ENCODE measurements around the gene KLHL40. TPM values are rescaled to one million over a fixed set of nuclear protein-coding genes. Genes with fewer than 3 reads are reported as not detected.

KLHL40 gene
- total and polyA plus RNA-seq, 3 experiments from 2014 or later = not detected

DNA sequence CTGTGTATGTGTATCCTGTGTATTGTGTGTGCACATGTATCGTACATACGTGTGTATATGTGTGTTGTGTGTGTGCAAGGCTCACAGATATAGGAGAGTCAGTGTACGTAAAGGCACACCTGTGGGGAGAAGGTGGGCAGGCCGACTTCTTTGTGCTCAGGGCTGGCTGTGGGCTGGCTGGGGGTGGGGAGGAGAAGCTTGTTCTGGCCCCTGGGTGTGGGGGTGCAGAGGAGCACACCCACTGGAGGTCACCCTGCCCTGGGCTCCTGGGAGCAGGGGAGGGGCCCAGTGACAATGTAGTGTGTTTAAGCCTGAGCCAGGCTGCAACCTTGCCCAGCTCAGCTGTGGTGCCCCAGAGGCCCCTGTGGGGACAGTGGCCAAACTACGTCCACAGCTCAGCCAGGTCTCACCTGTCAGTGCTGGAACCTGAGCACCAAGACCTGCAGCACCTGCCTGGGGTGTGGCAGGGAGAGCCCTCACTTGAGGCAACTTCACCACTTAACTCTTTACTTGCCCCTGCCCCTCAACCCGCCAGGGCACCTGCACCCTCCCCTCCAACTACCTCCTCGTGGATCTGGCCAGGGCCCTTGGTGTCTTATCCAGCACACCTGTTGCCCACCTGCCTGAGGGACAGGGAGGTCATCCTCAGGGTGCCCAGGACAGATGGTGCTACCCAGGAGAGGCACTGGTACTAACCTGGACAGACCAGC is 19.9 kb downstream of the KLHL40 start:
- no peak overlapping the region for H3K27ac Mint-ChIP-seq
- Histone ChIP-seq H3K4me1 (ENCODE audit: insufficient read depth, low read length) (no peaks in the 10 kb centered on the region), H3K36me3 (ENCODE audit: insufficient read depth, low read length) (no peaks in the 10 kb centered on the region), H3K4me3 (ENCODE audit: low read length) (no peak overlapping the region), H3K27ac (ENCODE audit: low read depth, low read length) (no peak overlapping the region), H3K27me3 (ENCODE audit: insufficient read depth, low read length, poor library complexity, severe bottlenecking) (no peaks in the 10 kb centered on the region), H3K9me3 (ENCODE audit: low read length) (no peaks in the 10 kb centered on the region)
- ChIA-PET CTCF (interaction anchor here (0.8 kb wide), 1 partner anchor 39 kb away, joined by 3 read pairs; no protein-coding TSS in a partner anchor), POLR2A (no interaction called here)
- H3K27me3 Mint-ChIP-seq = peaks cover 17 to 21% of the 10 kb centered on the region in 2 donors
- H3K9me3 Mint-ChIP-seq = no peaks in the 10 kb centered on the region
- no peak overlapping the region for H3K4me3 Mint-ChIP-seq
- peaks cover 0 to 4% (median 0%) of the 10 kb centered on the region in 3 donors for H3K4me1 Mint-ChIP-seq
- DNase-seq = no peak
- no peaks in the 10 kb centered on the region for H3K36me3 Mint-ChIP-seq

DNA sequence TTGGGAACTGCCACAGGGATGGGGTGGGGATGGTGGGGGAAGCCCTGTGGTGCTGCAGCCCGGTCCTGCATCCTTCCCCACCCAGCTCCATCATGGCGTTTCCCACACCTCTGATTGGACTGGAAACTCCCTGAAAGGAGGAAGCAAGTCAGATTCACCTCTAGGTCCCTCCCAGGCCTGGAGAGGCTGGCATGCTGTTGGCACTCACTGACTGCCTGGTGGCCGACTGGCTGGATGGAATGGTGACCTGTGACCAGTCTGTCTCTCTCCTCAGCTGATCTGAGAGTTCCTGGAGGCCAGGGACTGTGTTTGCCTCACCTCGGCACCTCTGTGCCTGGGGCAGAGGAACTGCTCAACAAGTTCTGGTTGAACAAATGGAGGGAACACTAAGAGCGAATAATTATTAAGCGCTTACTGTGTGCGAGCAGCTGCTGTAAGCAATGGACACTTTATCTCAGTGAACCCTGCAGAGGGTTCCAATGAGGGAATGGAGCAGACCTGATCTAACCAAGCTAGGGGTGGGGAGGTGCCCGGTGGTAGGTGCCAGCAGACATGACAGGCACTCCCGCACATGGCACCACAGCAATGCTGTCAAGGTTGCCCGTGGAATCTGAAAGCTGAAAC is 20.7 kb downstream of the KLHL40 start:
- H3K4me3 Mint-ChIP-seq = no peak overlapping the region
- DNase-seq = no peak
- Histone ChIP-seq H3K9me3 (ENCODE audit: low read length) (no peaks in the 10 kb centered on the region), H3K27me3 (ENCODE audit: insufficient read depth, low read length, poor library complexity, severe bottlenecking) (no peaks in the 10 kb centered on the region), H3K4me1 (ENCODE audit: insufficient read depth, low read length) (no peaks in the 10 kb centered on the region), H3K36me3 (ENCODE audit: insufficient read depth, low read length) (no peaks in the 10 kb centered on the region), H3K4me3 (ENCODE audit: low read length) (no peak overlapping the region), H3K27ac (ENCODE audit: low read depth, low read length) (no peak overlapping the region)
- H3K36me3 Mint-ChIP-seq = no peaks in the 10 kb centered on the region
- H3K4me1 Mint-ChIP-seq = peaks cover 0 to 3% (median 0%) of the 10 kb centered on the region in 3 donors
- H3K27me3 Mint-ChIP-seq = peaks cover 17 to 21% of the 10 kb centered on the region in 2 donors
- no peaks in the 10 kb centered on the region for H3K9me3 Mint-ChIP-seq
- ChIA-PET CTCF (no interaction called here), POLR2A (no interaction called here)
- no peak overlapping the region for H3K27ac Mint-ChIP-seq

DNA sequence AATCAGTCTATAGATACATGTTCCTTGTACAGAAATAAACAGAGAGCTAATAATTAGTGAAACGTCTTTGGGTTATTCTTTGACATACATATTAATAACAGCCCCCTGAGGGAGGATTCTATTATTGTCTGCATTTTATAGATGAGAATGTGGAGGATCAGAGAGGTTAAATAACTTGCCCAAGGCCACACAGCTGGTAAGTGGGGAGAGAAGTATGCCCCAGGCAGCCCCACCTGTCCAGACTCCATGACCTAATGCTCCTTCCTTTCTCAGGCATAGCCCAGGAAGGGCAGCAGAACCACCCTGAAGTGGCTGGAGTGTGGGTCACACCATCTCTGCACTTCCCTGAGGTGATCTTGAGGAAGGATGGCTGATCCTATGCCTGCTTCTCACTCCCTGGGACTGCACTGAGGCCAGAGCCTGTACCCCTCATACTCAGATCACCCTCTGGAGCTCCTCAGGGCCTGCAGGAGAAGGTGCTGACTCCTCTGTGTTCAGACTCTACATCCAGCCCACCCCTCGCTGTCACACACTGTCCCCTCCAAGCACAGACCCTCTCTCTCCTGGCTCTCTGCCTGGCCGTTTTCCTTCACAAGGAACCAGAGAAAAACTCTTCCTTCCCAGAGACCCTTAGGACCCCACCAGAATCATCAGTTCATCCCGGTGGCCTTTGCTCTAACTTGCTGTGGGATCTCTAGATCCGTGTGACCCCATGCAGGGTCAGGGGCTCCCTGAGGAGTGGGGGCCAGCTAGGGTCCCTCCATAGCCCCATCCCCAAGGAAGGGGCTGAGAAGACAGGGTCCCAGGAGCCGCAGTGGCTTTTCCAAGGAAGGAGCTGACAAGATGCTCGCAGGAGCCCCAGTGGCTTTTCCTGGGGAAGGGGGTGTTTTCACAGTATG is 21.6 kb downstream of the KLHL40 start:
- H3K4me1 ChIP-seq (ENCODE audit: insufficient read depth, low read length) = no peaks in the 10 kb centered on the region
- Mint-ChIP-seq H3K27ac (peak overlapping the region in 1 of 8 donors; percentile 48), H3K9me3 (no peaks in the 10 kb centered on the region), H3K36me3 (no peaks in the 10 kb centered on the region), H3K4me1 (no peaks in the 10 kb centered on the region), H3K4me3 (no peak overlapping the region), H3K27me3 (peaks cover 21% of the 10 kb centered on the region in 2 donors)
- DNase-seq = no peak
- H3K27ac ChIP-seq (ENCODE audit: low read depth, low read length) = no peak overlapping the region
- ChIA-PET CTCF (no interaction called here), POLR2A (no interaction called here)
- no peaks in the 10 kb centered on the region for H3K36me3 ChIP-seq (ENCODE audit: insufficient read depth, low read length)
- no peak overlapping the region for H3K4me3 ChIP-seq (ENCODE audit: low read length)
- H3K27me3 ChIP-seq (ENCODE audit: insufficient read depth, low read length, poor library complexity, severe bottlenecking) = no peaks in the 10 kb centered on the region
- no peaks in the 10 kb centered on the region for H3K9me3 ChIP-seq (ENCODE audit: low read length)

DNA sequence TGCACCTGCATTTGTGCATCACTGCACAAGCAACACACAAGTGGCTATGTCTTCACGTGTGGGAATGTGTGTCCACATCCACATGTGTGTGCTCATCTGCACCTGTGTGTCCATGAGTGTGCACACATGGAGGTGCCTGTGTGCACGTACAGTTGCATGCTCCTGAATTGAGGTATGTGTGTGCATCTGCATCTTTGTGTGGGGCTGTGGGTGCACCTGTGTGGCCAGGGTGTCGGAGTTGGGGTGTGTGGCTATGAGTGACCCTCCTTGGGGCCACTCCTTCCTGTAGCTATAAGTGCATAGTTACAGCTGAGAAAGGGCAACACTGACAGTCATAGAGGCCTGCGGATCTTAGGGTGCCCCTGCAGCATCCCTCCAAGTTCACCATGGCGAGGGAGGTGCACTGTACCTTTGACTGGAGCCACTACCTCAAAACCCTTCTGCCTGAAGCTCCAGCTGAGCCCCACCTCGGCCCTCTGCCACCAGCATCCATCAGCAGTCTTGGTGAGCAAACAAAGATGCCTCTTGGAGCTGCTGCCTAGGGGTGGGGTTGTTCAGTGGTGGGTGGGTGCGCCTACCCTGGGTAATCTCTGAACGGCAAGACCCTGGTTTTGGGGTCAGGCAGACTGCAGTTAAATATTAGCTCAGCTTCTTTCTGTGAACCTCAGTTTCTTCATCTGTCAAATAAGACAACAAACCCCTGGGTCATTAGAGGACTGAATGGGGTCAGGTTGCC is 22.5 kb downstream of the KLHL40 start:
- H3K4me3 Mint-ChIP-seq = no peak overlapping the region
- Histone ChIP-seq H3K9me3 (ENCODE audit: low read length) (no peaks in the 10 kb centered on the region), H3K4me3 (ENCODE audit: low read length) (no peak overlapping the region), H3K36me3 (ENCODE audit: insufficient read depth, low read length) (no peaks in the 10 kb centered on the region), H3K27ac (ENCODE audit: low read depth, low read length) (no peak overlapping the region), H3K4me1 (ENCODE audit: insufficient read depth, low read length) (no peaks in the 10 kb centered on the region), H3K27me3 (ENCODE audit: insufficient read depth, low read length, poor library complexity, severe bottlenecking) (no peaks in the 10 kb centered on the region)
- CTCF ChIA-PET = no interaction called here
- DNase-seq = no peak
- H3K27ac Mint-ChIP-seq = no peak overlapping the region
- POLR2A ChIA-PET = no interaction called here
- H3K27me3 Mint-ChIP-seq = peaks cover 21% of the 10 kb centered on the region in 2 donors
- no peaks in the 10 kb centered on the region for H3K4me1 Mint-ChIP-seq
- no peaks in the 10 kb centered on the region for H3K36me3 Mint-ChIP-seq
- H3K9me3 Mint-ChIP-seq = no peaks in the 10 kb centered on the region

DNA sequence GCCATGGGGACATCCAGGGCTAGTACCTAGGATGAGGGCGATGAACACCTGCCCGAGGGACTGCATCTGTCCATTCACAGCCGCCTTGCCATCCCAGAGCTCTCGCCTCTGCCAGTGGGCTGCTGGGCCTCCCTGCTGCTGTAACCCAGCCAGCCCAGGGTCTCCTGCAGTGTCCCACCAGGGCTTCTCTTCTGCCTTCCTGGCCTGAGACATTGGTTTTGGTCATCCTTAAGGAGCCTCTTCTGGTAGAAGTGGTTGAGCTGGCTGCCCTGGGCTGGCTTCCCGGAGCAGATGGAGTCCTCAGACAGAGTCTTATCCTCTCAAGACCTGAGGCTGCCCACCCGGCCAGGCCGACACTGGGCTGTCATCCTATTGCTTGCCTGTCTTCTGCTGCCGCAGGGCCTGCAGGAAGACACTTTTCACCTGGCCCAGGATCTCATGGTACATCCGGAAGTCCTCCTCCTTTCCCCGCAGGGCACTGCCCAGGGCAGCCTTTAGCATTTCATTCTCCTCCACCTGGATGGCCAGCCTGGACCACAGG is 23.3 kb downstream of the KLHL40 start:
- no peaks in the 10 kb centered on the region for H3K9me3 Mint-ChIP-seq
- no peaks in the 10 kb centered on the region for H3K36me3 Mint-ChIP-seq
- DNase-seq = no peak

DNA sequence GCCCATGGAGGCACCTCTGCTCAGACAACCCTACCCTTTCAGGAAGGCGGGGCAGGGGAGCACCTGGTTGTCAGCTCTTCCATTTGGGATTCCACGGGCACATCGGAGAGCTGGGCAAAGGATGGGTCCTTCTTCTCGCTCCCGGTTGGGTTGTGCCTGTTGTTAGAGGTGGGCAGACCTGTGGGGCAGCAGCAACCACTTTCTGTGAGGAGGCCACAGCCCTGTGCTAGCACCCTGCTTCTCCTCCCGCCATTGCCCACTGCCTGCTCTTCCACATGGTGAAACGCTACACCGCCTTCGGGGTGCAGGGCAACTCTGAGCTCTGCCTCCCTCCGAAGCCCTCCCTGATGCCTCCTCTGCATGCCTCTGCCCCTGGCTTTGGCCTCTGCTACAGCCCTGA is 24.3 kb downstream of the KLHL40 start:
- H3K27ac Mint-ChIP-seq = no peak overlapping the region
- H3K9me3 ChIP-seq (ENCODE audit: low read length) = no peaks in the 10 kb centered on the region
- no peaks in the 10 kb centered on the region for H3K4me1 Mint-ChIP-seq
- ChIA-PET CTCF (no interaction called here), POLR2A (no interaction called here)
- no peaks in the 10 kb centered on the region for H3K27me3 ChIP-seq (ENCODE audit: insufficient read depth, low read length, poor library complexity, severe bottlenecking)
- no peaks in the 10 kb centered on the region for H3K9me3 Mint-ChIP-seq
- no peak for DNase-seq
- H3K4me3 ChIP-seq (ENCODE audit: low read length) = no peak overlapping the region
- H3K36me3 Mint-ChIP-seq = no peaks in the 10 kb centered on the region
- no peak overlapping the region for H3K27ac ChIP-seq (ENCODE audit: low read depth, low read length)
- H3K4me3 Mint-ChIP-seq = no peak overlapping the region
- no peaks in the 10 kb centered on the region for H3K4me1 ChIP-seq (ENCODE audit: insufficient read depth, low read length)
- peaks cover 9 to 14% of the 10 kb centered on the region in 2 donors for H3K27me3 Mint-ChIP-seq
- H3K36me3 ChIP-seq (ENCODE audit: insufficient read depth, low read length) = no peaks in the 10 kb centered on the region

More for the DNA sequence above, 23.3 kb downstream of the KLHL40 start:
- H3K27ac Mint-ChIP-seq = no peak overlapping the region
- POLR2A ChIA-PET = no interaction called here
- CTCF ChIA-PET = no interaction called here
- H3K4me1 Mint-ChIP-seq = no peaks in the 10 kb centered on the region
- no peak overlapping the region for H3K4me3 Mint-ChIP-seq
- Histone ChIP-seq H3K27me3 (ENCODE audit: insufficient read depth, low read length, poor library complexity, severe bottlenecking) (no peaks in the 10 kb centered on the region), H3K4me1 (ENCODE audit: insufficient read depth, low read length) (no peaks in the 10 kb centered on the region), H3K9me3 (ENCODE audit: low read length) (no peaks in the 10 kb centered on the region), H3K27ac (ENCODE audit: low read depth, low read length) (no peak overlapping the region), H3K36me3 (ENCODE audit: insufficient read depth, low read length) (no peaks in the 10 kb centered on the region), H3K4me3 (ENCODE audit: low read length) (no peak overlapping the region)
- peaks cover 12 to 15% of the 10 kb centered on the region in 2 donors for H3K27me3 Mint-ChIP-seq

DNA sequence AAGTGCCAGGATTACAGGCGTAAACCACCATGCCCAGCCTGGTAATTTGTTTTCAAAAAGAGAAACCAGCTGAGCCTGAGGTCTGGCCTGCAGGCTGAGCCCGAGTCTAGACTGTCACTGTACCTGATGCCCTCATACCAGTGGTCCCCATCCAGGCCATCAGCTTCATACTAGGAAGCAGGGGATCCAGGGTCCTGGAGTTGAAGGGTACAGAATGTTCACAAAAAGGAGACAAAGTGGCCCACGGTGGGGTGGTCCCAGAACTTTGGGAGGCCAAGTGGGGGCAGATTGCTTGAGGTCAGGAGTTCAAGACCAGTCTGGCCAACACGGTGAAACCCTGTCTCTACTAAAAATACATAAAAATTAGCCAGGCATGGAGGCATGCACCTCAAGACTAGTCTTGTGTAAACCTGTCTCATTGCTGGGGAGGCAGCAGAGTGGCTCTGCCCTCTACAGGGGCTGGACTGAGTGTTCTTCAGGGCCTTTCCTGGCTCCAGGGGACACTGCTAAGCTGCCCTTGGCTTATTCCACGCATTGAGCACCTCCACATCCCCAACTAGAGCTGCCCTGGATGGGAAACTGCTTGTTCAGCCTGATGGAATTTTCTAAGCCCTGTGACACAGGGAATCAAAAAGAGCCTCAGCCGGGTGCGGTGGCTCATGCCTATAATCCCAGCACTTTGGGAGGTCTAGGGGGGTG is 25.1 kb downstream of the KLHL40 start:
- Histone ChIP-seq H3K4me3 (ENCODE audit: low read length) (no peak overlapping the region), H3K4me1 (ENCODE audit: insufficient read depth, low read length) (no peaks in the 10 kb centered on the region), H3K27ac (ENCODE audit: low read depth, low read length) (no peak overlapping the region), H3K36me3 (ENCODE audit: insufficient read depth, low read length) (no peaks in the 10 kb centered on the region), H3K9me3 (ENCODE audit: low read length) (no peaks in the 10 kb centered on the region), H3K27me3 (ENCODE audit: insufficient read depth, low read length, poor library complexity, severe bottlenecking) (no peaks in the 10 kb centered on the region)
- no peaks in the 10 kb centered on the region for H3K4me1 Mint-ChIP-seq
- H3K4me3 Mint-ChIP-seq = no peak overlapping the region
- H3K27me3 Mint-ChIP-seq = peaks cover 9% of the 10 kb centered on the region in 2 donors
- DNase-seq = no peak
- ChIA-PET POLR2A (no interaction called here), CTCF (no interaction called here)
- H3K27ac Mint-ChIP-seq = no peak overlapping the region
- no peaks in the 10 kb centered on the region for H3K36me3 Mint-ChIP-seq
- H3K9me3 Mint-ChIP-seq = no peaks in the 10 kb centered on the region

Measured in CD8-positive, alpha-beta memory T cell (primary cell).